Raji (cell line): ENCODE data around the gene ZNF319.

Source experiments
- POLR2A ChIP-seq: IDR thresholded peaks from 2 replicates; pipeline ENCODE4 v1.6.1; 2011; ENCODE audit warnings: low read depth, low read length, control low read depth; ENCODE audit not compliant: insufficient read depth

Gene ZNF319

DNA sequence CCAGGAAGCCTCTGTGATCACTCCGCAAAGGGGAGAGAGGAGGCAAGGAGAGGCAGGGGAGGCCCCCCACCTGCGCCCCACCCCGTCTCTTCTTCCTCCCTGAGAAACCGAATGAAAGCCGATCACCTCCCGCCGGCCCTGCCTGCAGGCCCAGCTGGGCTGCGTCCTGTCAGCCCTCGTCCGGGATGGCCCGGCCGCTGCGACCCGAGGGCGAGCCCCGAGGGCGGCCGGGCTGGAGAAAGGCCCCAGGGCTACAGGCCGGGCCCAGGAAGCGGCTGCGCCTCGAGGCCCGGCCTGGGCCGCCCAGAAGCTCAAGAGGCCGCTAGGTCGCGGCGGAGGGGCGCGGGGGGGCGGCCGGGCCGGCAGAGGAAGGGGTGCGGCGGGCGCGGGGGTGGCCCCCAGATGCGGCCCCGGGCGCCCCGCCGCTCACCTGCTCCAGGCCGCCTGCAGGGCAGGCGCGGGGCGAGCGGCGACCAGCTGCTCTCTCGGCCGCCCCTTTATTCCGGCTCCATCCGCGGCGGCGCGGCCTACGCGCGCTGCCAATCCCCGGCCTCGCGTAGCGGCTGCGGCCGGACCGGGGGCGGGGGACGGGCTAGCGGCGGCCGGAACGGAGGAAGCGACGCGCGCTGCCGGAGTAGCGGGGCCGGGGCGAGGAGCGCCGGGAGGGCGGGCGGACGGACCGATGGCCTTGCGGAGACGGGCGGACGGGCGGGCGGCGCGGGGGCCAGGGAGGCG is at the start of gene ZNF319:
ZNF319 (minus strand) TSS at position 702 of the 735 bp plus-strand sequence. CDS start 2,407 bp downstream, outside the sequence.
- no peak for TF ChIP-seq POLR2A

DNA sequence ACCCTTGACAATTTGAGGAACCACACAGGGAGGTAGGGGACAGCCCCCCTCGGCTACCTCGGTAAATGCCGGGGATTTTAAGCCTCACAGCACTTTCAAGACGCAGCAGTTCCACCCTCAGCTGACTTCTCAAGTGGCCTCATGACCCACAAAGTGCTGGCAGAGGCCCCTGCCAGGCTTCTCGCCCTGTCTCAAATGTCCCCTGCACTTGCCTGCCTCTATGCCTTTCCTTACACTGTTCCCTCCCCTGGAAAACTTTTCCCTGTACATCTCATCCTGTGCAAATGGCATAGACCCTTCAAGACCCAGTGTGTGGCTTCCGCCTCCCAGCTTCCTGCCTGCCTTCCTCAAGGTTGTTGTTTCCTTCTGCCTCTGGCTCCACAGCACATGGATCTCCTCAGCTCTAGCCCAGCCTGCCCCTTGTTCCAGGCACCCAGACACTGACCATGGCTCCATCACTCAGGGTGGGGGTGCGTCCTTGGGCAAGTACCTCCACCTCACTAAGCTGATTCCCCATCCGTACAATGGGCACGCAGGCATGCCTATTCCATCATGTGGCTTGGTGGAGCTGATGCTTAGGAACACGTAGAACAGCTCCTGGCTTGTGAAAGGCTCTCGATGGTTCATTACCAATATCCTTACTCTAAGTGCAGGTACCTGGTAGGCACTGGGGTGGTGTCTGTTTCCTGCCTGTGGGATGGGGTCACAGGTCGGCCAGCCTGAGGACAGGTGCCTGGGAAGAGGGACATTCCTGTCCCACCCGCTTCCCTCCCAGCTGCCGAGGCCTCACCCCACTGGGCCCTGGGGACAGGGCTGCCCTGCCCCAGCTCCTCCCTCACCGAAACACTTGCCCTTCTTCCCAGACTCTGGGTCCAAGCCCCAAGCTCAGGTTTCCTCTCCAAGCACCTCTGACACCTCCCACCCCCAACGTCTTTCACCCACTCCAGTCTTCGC is 49.0 kb upstream of the ZNF319 start:
- no peak for TF ChIP-seq POLR2A

DNA sequence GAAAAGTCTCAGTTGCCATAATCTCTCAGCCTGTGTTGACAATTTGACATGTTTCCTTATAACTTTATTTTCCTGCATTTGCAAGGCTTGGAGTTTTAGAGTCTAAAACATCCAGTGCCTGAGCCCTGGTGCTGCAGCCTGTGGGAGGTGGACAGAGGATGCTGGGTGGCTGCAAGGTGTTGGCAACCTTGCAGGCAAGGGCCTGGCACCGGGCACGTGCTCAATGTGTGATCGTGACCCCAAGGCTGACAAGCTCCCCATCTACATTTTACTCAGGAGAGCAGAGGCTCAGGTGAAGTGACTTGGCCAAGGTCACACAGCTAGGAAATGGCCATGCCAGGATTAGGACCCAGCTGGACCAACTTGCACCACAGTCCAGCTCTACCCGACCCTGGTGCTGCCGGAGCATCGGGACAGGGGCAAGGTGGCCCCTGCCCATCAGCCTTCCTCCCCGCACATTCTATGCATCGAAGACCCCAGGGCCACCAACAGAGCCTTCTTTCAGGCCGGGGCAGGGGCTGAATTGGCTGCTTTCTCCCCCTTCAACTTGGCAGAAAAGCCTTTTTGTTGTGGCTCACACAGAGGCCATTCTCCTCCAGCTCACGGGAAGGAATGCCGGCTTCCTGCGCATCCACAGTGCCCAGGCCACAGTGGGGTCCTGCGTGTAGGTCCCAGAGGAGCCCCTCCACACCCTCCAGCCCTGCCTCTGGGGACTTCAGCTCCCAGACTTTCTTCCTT is 48.2 kb upstream of the ZNF319 start:
- no peak for TF ChIP-seq POLR2A

DNA sequence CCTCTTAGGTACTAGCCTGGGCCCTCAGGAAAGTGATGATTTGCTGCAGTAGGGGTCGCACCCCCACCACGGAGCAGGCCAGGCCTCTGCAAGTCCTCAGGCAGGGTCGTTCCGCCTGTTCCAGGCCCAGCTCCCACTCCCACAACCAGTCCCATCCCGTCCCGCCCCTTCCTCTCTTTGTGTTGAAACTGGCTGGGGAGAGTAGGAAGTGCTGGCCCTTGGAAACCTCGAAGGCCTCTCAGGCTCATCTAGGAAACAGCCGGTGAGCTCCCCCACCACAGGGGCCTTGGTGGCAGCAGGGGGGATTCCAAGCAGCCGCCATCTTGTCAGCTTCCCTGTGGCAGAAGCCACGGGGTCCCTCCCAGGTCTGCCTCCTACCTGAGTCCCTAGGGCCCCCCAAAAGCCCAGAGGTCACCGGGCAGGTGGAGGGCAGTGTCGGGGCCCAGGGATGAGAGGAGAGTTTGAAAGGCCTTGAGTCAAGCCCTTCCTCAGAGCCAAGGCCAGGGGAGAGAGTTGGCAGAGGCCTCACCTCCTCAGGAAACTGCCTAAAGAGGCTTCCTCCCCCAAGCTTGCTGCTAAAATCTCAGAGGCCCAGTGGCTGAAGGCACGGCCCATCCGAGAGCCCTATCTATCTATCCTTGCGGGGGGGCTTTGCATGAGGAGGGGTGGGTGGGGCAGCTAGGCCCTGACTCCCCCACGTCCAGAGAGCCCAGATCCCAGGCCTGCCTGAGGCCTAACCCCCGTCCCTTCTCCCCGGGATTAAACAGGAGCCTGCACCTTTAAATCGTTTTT is 47.3 kb upstream of the ZNF319 start:
- no peak for TF ChIP-seq POLR2A

DNA sequence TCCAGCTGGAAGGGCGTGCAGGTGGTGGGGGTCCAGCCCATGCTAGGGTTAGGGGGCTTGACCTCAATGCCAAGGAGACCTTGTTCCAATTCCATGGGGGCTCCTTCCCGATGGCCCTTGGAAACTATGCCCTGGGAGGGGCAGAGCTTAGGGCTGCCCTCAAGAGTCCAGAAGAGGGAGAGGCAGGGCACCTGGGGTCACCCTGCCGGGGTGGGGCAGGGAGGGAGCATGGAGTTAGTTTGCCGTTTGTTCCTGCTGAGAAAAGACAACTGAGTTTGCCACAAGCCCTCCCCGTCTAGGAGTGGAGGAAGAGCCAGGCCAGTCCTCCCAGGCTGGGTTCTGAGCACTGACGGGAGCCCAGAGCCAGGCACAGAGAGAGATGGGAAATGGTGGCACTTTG is 46.5 kb upstream of the ZNF319 start:
- no peak for TF ChIP-seq POLR2A

DNA sequence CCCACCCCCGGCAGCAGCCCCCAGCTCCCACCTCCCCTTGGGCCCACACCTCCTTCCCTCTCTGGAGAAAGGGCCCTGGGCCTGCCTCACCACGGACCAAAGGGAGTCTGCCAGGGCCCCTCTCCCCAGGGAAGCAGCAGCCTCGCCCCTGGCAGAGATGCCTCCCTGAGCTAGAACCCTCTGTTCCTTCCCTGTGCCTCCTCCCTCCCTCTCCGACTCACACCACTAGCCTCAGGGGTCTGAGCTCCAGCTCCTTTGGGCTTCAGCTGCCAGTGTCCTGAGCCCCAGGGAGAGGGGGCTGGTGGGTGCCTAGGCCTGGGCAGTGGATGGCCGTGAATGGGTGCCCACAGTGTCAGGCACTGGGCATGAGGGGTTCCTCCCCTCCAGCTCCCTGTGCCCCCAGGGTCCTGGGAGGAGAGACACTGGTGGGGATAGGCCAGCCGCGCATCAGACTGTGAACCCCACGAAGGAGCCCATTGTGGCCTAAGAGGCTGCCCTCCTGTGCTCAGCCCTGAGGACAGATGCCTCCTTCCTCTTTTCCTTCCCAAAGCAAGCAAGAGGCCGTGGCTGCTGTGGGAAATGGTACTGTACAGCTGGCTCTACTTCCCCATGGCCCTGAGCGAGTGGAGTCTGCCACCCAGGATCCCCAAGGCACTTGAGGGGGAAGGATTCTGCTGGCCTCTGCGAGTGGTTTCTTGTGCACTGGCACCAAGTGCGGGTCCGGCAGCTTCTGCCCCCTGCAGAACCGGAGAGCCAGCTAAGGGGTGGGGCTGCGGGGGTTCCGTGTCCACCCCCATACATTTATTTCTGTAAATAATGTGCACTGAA is 45.8 kb upstream of the ZNF319 start:
- no peak for TF ChIP-seq POLR2A

DNA sequence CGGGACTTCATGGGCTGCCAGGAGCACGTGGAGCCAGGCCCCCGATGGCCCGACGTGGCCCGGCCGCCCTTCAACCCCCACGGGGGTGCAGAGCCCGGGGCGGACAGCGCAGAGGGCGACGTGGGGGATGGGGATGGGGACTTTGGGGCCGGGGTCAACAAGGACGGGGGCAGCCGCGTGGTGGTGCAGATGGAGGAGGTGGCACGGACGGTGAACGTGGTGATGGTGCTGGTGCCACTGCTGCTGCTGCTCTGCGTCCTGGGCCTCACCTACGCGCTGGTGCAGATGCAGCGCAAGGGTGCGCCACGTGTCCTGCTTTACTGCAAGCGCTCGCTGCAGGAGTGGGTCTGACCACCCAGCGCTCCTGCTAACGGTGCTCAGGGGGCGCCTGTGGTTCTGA is 44.6 kb upstream of the ZNF319 start:
- TF ChIP-seq POLR2A, result no peak

DNA sequence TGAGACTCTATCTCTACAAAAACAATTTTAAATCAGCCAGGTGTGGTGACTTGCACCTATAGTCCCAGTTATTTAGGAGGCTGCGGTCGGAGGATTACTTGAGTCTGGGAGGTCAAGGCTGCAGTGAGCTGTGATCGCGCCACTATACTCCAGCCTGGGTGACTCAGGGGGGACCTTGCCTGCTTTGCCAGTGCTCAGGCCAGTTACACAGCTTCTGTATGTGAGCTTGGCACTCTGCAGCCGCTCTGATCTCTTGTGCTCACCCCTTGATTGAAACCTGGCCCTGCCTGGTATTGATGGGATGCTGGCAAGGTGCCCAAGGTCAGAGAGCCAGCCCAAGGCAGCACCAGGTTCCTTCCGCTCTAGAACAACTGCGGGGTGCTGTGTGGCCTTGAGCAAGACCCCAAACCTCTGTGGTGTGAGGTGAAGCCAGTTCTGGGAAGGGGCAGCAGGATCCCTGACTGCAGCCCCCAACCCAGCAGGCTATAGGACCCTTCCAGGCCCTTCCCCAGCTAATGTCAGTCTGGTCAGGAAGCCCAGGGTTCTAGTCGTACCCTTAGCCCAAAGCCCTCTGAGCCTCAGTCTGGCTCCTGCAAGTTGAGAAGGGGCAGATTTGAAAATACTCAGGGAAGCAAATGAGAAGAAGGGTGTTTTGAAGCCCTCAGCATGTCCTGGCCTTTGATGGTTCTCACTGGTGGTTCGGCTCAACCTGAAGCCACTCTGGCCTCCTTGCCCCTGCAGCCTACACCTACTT is 44.0 kb upstream of the ZNF319 start:
- no peak for TF ChIP-seq POLR2A

DNA sequence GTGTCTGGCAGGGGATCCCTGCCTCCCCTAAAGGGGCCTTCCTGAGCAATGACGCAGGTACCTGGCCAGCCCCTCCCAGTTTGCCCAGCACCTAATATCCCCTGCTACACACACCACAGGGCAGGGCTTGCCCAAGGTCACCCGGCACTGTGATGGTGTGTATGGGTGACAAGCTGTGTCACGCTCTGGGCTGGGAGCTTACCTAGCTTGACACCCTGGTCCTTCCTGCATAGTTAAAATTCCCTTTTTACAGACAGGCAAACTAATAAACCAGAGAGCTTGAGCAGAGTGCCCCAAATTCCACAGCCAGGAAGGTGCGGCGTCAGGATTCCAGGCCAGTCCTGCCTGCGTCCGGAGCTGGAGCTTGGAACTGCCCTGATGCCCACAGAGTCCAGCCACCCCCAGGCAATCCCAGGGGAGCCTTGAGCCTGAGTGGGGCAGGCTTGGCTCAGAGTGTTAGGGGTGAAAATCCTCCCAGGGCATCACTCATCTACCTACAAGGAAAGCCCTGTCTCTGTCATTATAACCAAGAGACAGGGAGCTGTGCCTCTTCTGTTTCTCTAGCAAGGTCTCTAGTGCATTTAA is 43.2 kb upstream of the ZNF319 start:
- no peak for TF ChIP-seq POLR2A

DNA sequence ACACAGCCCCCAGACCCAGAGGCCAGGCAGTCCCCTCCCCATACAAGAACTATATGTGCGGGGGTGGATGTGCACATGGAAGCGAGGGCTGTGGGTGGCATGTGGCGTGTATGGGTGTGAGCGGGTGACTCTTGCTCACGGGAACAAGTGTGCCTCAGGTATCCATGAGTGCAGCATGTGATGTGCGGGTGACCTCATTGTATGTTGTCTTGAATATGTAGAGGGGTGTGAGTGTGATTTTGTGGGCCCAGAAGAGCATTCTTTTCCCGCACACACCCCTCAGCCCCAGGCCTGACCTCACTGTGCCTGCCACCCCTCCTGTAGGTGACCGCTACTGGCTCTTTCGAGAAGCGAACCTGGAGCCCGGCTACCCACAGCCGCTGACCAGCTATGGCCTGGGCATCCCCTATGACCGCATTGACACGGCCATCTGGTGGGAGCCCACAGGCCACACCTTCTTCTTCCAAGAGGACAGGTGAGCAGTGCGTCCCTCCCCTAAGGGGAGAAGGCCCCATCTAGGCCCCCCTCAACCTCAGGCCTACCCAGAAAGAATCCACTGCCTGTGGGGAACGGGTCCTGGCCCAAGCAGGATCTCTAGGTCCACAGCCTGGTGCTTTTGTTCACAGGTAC is 42.5 kb upstream of the ZNF319 start:
- TF ChIP-seq POLR2A, result no peak

DNA sequence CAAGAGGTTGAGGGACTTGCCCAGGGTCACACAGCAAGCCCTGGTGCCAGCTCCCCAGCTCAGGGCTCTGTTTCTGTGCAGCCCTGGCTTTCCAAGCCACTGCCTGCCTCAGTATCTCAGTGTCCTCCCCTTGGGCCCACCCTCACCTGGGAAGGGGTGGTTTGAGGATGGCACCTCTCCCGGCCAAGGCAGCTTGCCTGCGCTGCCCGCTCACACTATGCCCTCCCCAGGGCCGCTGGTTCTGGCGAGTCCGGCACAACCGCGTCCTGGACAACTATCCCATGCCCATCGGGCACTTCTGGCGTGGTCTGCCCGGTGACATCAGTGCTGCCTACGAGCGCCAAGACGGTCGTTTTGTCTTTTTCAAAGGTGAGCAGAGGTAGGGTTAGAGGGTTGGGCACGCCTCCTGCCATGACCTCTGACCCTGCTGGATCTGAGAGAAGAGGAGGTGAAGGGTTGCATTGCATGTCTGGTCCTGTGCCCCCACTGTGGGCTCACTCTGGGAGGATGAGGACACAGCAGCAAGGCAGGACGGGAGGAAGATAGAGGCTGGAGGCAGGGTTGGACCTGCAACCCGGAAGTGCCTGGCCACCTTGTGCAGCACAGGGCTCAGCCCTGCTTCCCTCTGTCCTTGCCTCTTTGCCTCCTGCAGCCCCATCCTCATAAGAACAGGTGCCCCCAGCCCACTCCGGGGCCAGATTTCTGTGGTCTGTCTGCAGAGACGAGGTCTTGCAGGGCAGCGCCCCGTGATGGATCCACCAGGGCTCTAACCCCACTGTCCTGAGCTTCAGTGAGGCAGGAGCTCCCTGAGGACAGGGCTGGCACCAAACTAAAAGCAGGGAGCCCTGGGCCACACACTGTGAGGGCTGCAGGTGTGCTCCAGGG is 41.8 kb upstream of the ZNF319 start:
- no peak for TF ChIP-seq POLR2A
